ENCODE measurements around the gene TXNL4A.

DNA sequence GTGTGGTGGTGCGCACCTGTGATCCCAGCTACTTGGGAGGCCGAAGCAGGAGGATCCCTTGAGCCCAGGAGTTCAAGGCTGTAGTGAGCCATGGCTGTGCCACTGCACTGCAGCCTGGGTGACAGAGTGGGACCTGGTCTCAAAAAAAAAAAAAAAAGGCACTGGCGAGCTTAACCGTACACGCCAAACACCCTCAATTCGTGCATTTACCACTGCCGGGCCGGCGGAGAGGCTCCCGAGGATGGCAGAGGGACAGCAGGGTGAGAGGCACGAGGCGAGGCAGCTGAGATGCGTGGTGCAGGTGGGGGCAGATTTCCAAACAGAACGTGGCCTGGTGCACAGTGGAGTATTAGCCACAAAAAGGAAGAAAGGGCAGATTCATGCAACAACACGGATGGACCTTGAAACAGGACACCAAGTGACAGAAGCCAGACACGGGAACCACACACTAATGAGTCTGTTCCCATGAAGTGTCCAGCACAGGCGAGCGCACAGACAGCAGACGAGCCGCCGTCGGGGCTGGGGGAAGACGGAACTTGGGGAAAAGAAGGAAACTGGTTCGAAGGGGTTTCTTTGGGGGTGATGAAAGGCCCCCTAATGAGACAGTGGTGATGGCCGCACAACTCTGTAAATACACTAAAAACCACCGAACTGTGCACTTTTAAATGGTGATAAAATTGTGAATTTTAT lies 64.3 kb downstream of the TXNL4A start:
- TF ChIP-seq CTCF (IDR thresholded peaks at IDR 0.05) (no peak), POLR2A (IDR thresholded peaks at IDR 0.05) (no peak)

Data from testis (tissue), 2 donors.